Right lobe of liver (tissue), 6 donors: ENCODE data around the gene UBL7. TPM values are rescaled to one million over a fixed set of nuclear protein-coding genes. Genes with fewer than 3 reads are reported as not detected.

ENCODE experiments used
- ATAC-seq, 4 donors: fragments of 200-7000 bp; cut with Tn5 transposase; one replicate each; pipeline ENCODE4 v1.9.1; 2020; ENCODE audit warnings: mild to moderate bottlenecking in 4 of 4, moderate library complexity in 4 of 4
- DNase-seq, 3 donors: peaks; one replicate each; pipeline ENCODE4 v3.0.0-alpha.2; 2020
- H3K27ac ChIP-seq, 3 donors: fragments of 200-600 bp; one replicate each; pipeline ENCODE4 v1.8.0; 2022
- H3K27me3 ChIP-seq, 2 donors: fragments of 200-600 bp; one replicate each; pipeline ENCODE4 v1.8.0; 2022
- H3K36me3 ChIP-seq, 4 donors: fragments of 200-600 bp; sonication (generic) in 1 of 4; one replicate each; pipeline versions ENCODE4 v1.5.1 to v1.8.0; 2017 to 2022; ENCODE audit warnings: control low read depth in 1 of 4
- H3K4me1 ChIP-seq, 4 donors: fragments of 200-600 bp; sonication (generic) in 1 of 4; one replicate each; pipeline versions ENCODE4 v1.5.1 to v1.8.0; 2017 to 2022; ENCODE audit warnings: control low read depth in 1 of 4
- H3K4me3 ChIP-seq, 3 donors: fragments of 200-600 bp; one replicate each; pipeline ENCODE4 v1.8.0; 2022
- H3K9me3 ChIP-seq, 4 donors: fragments of 200-600 bp; sonication (generic) in 1 of 4; one replicate each; pipeline versions ENCODE4 v1.5.1 to v1.8.0; 2017 to 2022; ENCODE audit warnings: control low read depth in 1 of 4
- CTCF ChIP-seq, 4 donors: fragments of 200-600 bp in 3 of 4; fragments of 450-650 bp in 1 of 4; IDR thresholded peaks; one replicate each; pipeline versions ENCODE4 v1.5.1 to v1.8.0; 2016 to 2022; ENCODE audit warnings: antibody characterized with exemption in 4 of 4, mild to moderate bottlenecking in 2 of 4
- POLR2A ChIP-seq: fragments of 450-650 bp; IDR thresholded peaks from one replicate; pipeline ENCODE4 v1.6.1; 2017; ENCODE audit warnings: antibody characterized with exemption, mild to moderate bottlenecking
- WGBS: methylation state at CpG from one replicate; pipeline ENCODE4 v1.1.6; 2018; ENCODE audit warnings: low coverage, low lambda C conversion rate; ENCODE audit not compliant: insufficient coverage; ENCODE audit errors: missing lambda C conversion rate; 5-methylcytosine and 5-hydroxymethylcytosine counted together
- intact Hi-C, 2 donors: fragments of 100-400 bp; cut with DNase I; formaldehyde crosslinking; loops; one replicate each; pipeline versions ENCODE4 v1.11.2 to v1.14.1; 2022
- total RNA-seq, 6 experiments: library from RNA; depleted of rRNA in 2 of 6; stranded (reverse); fragments of >200 nt in 2 of 6; fragmentation: NEBNext Ultra II Directional in 3 of 6; extraction: Animal tissue kit (Norgen Biotek cat#: 25700) in 3 of 6; gene quantifications; one replicate each; pipeline versions ENCODE4 v1.1.0 to v1.2.4, GENCODE V29; 2016 to 2023
- donor health status: DM: no; HTN: yes; CAD: no.
- donor health status: DM: no; HTN: no; CAD: no.
- donor health status: DM: no; HTN: no; CAD: no.
- donor health status: DM: no; HTN: yes; CAD: no.
- donor health status: DM: no; HTN: yes; CAD: no.

The UBL7 gene
- total RNA-seq, 6 experiments from 2014 or later = 14.8 to 38.0 (median 17.3) TPM

DNA sequence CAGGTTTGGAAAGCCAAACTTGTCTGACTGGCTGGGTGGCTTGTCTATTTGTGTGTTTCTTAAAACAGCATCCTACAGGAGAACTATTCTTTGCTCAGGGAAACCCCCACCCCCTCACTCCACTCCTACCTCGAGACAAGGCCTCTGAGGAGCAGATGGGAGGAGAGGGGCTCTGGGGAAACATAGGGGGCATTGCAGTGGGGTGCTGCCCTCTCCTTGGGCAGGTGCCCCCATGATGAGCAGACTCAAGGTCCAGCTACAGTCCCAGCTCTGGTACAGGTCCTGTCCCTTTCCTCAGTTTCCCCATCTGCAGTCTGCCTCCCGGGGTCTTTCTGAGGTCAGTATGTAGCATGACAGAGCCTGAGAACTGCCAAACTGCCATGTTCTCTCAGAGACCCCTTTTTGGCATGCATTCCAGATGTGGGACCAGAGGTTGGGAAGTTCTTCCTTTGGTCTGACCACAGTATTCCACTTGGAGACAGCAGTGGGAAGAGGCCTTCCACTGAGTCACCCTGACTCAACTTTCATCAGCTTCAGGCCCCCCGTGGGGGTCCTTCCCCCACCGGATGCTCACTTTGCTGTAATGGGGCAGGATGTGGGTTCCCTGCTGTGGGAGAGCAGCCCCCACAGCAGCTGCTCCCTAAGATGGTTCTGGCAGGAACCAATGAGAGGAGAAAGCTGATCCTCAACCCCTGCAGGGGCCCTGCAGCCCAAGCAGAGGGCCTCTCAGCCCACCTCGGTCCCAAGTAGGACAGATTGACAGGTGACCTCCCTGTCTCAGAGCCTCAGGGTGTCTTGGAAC, 61.2 kb downstream of the UBL7 start:
- DNase-seq = no peak
- H3K36me3 ChIP-seq = no peaks in the 10 kb centered on the region
- 6% methylated on average over 2 of the region's 5 CpGs for WGBS
- intact Hi-C loops = no loop called here
- no peak for TF ChIP-seq CTCF (IDR thresholded peaks at IDR 0.05)
- TF ChIP-seq POLR2A = no peak
- ATAC-seq = no peak
- H3K27me3 ChIP-seq = no peaks in the 10 kb centered on the region
- no peaks in the 10 kb centered on the region for H3K9me3 ChIP-seq
- no peak overlapping the region for H3K4me3 ChIP-seq
- no peaks in the 10 kb centered on the region for H3K4me1 ChIP-seq
- H3K27ac ChIP-seq = no peak overlapping the region

DNA sequence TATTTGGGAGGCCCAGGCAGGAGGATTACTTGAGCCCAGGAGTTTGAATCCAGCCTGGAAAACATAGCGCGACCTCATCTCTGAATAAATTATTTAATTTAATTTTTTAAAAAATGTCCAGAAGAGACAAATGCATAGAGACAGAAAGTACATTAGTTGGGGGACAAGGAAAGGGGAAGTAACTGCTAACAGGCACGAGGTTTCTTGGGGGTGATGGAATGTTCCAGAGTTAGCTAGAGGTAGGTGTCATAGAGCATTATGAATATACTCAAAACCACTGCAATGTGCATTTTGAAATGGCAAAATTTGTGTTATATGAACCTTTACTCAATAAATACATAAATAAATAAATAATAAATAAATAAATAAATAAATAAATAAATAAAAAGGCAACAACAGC, 61.9 kb downstream of the UBL7 start:
- TF ChIP-seq POLR2A = no peak
- no peaks in the 10 kb centered on the region for H3K4me1 ChIP-seq
- intact Hi-C loops = no loop called here

DNA sequence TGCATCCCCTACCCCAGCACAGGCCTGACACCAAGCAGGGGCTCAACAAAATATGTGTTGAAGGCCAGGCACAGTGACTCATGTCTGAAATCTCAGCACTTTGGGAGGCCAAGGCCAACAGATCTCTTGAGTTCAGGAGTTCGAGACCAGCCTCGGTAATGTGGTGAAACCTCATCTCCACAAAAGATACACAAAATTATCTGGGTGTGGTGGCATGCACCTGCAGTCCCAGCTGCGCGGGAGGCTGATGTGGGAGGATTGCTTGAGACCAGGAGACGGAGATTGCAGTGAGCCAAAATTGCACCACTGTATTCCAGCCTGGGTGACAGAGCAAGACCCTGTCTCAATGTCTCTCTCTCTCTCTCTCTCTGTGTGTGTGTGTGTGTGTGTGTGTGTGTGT, 62.8 kb downstream of the UBL7 start:
- 92% methylated on average over 3 of the region's 5 CpGs for WGBS
- TF ChIP-seq POLR2A = no peak
- TF ChIP-seq CTCF (IDR thresholded peaks at IDR 0.05) = no peak
- H3K9me3 ChIP-seq = no peaks in the 10 kb centered on the region
- no peak for ATAC-seq
- no peaks in the 10 kb centered on the region for H3K36me3 ChIP-seq
- no peak overlapping the region for H3K4me3 ChIP-seq
- no peak overlapping the region for H3K27ac ChIP-seq
- intact Hi-C loops = no loop called here
- H3K4me1 ChIP-seq = no peaks in the 10 kb centered on the region
- no peak for DNase-seq
- H3K27me3 ChIP-seq = no peaks in the 10 kb centered on the region

More for the DNA sequence above, 61.9 kb downstream of the UBL7 start:
- no peak overlapping the region for H3K27ac ChIP-seq
- no peak for DNase-seq
- 81% methylated on average over 3 of the region's 3 CpGs for WGBS
- H3K36me3 ChIP-seq = no peaks in the 10 kb centered on the region
- no peaks in the 10 kb centered on the region for H3K9me3 ChIP-seq
- H3K4me3 ChIP-seq = no peak overlapping the region
- ATAC-seq = no peak
- H3K27me3 ChIP-seq = no peaks in the 10 kb centered on the region

DNA sequence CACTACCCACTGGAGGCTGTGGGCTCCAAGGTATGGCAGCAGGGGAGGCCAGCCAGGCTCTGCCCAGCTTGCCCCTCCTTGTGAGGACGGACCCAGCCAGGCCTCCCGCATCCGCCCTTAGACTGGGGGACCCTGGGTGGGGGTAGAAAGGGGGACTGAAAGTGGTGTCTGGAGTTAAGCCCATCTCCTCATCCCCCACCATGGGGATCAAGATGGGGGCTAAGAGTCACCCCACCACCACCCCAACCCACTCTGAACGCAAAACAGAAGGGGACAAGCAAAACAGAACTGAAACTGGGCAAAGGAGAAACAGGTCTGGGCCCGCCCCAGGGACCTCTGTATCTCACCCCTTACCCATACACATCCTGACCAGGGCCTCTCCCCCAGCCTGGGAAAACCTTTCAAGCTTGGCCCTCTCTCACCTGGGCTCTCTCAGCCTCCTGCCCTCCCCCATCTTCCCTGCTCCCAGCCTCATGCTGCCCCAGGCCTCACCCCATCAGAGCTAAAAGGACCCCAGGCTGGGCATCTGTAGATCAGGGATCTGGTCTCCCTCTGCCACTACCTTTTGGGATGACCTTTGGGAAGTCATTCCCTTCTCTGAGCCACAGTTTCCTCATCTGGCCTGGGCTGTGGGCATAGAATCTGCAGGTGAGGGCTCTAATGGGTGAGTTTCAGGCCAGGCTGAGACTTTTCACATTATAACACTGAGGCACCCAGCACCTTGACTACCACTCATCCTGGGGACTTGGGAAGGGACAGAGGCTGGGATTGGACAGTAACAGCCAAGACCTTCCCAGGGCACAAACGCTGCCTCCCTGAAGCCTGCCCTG, 63.5 kb downstream of the UBL7 start:
- no peak overlapping the region for H3K27ac ChIP-seq
- DNase-seq (no peak), ATAC-seq (peak in 2 of 4 donors; percentile 11 to 12)
- H3K27me3 ChIP-seq = no peaks in the 10 kb centered on the region
- 80% methylated on average over 1 of the region's 6 CpGs for WGBS
- H3K36me3 ChIP-seq = no peaks in the 10 kb centered on the region
- TF ChIP-seq POLR2A (no peak), CTCF (IDR thresholded peaks at IDR 0.05) (no peak)
- intact Hi-C loops = no loop called here
- H3K9me3 ChIP-seq = no peaks in the 10 kb centered on the region
- H3K4me3 ChIP-seq = no peak overlapping the region
- no peaks in the 10 kb centered on the region for H3K4me1 ChIP-seq
